ENCODE measurements around the gene MDFIC2.
"Not testable (repeated sequence)": the region's sequence is repeated elsewhere in the genome, so short reads cannot be mapped to it uniquely, and the experiment has no call there.

MDFIC2 gene

GRCh38 chr3:70312336-70312735, at the start of gene MDFIC2:
TSS of gene MDFIC2 (minus strand) at chr3:70312638. CDS start at chr3:70311973, 665 bp downstream.
- DNase-seq, result no peak

- DNase-seq, result no peak
Measured at GRCh38 chr3:70360979-70361760, 48.7 kb upstream of the MDFIC2 start.

DNA sequence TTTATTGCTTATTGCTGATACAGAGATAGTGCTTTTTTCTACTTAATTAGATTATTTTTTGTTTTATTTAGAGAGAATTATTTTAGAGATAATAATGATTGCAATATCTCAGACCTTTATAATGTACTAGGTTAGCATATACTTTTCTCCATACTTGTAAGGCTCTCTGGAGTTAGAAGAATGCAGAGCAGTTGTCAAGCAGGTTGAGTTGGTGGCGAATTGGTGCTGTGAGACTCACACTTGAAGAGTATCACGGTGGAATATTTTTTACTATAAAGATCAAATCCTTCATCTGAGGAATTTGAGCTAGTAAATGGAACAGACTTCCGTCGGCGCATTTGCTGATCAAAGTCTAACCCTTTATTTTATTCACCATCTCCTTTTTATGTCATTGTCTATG, 47.3 kb upstream of the MDFIC2 start:
- no peak for DNase-seq

DNA sequence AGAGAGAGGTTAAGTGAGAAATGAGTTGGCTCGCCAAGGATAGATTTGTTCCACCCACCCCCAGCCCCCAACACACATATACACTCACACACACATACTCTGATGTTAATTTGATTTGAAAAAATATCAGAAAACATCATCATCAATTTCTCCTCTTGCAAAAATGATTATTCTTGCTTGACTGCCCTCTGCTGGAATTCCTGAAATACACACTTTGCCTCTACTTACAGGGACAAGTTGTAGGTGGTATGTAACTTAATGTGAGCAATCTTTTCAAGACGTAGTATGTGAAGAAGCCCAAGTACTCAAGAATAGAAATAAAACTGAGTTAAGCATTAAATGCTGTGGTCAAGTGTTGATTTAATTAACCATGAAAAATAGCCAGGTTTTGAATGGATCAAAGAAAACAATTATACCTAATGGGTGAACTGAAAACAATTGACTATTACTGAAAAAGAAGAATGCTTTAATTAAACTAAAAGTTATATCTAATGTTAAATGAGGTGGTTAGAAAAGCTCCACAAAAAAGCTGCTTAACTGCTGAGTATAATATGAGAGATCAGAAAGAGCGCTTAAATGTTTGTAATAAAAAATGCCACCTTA, 46.6 kb upstream of the MDFIC2 start:
- no peak for DNase-seq

DNA sequence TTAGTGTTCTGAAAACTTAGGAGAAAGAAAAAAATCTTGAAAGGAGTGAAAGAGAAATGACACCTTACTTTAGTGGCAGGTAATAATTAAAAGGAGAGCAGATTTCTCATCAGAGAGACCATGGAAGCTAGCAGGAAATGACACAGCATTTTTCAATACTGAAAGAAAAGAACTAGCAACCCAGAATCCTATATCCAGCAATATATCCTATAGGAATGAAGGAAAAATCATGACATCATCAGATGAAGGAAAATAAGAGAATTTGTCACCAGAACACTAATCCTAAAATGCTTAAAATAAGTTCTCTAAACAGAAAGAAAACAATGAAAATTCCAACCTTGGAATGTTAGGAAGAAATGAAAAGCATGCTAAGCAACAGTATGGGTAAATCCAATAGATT, 39.8 kb upstream of the MDFIC2 start:
- DNase-seq, result no peak

DNA sequence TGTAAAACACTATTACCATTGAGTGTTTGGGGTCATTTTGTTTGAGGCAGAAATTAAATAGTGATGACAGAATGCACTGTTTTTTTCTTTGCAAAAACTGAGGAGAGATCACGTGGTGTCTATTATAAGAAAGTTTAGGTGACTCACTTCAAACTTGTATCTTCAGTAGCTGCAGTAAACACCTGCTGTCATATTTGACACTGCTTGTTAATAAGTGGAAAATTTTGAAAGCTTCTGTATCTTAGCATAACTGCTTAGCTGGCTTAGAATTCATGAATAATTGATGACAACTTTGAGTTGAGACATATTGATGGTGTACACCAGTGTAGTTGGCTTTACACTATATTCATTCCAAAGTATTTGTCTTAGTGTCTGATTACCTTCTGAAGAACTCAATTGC, 29.7 kb upstream of the MDFIC2 start:
- no peak for DNase-seq

GRCh38 chr3:70336885-70337284, 24.4 kb upstream of the MDFIC2 start:
- DNase-seq, result not testable (repeated sequence)

GRCh38 chr3:70333080-70333479, 20.6 kb upstream of the MDFIC2 start:
- no peak for DNase-seq

- DNase-seq, result no peak
Measured at GRCh38 chr3:70315021-70315420, 2.6 kb upstream of the MDFIC2 start.

GRCh38 chr3:70310809-70311208, 1.6 kb downstream of the MDFIC2 start:
- DNase-seq, result no peak

DNA sequence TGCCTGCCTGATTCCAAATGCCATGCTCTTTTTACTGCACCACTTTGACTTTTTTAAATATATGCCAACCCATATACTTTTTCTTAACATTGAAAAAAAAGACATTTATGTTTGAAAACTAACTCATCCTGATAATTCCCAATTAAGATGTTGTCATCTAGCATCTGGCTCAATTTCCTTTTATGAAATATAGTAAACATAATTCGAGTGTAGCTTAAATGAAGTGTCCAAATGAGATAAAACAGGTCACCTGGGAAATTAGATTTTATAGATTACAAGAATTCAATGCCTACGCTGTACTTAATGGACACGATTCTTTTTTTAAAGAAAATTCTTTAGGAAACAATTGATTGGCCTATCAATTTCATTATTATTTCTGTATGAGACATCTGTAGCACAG, 2.8 kb downstream of the MDFIC2 start:
- DNase-seq, result no peak

GRCh38 chr3:70308760-70309159, 3.7 kb downstream of the MDFIC2 start:
- DNase-seq, result no peak

DNA sequence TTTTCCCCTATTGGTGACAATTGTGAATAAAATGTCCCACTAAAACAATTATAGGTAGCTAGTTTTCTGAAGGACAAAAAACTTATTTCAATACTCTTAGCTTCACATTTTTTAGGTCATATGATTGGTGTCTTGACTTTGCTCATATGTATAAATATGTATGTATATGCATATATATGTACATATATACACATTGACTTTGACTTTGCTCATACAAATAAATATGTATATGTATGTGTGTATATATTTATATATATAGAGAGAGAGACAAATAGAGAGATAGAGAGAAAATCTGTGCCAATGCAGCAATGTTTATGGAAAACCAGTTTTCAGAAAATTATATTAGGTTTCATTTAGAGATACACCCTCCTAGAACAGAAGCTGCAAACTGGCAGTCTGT, 5.7 kb downstream of the MDFIC2 start:
- no peak for DNase-seq

DNA sequence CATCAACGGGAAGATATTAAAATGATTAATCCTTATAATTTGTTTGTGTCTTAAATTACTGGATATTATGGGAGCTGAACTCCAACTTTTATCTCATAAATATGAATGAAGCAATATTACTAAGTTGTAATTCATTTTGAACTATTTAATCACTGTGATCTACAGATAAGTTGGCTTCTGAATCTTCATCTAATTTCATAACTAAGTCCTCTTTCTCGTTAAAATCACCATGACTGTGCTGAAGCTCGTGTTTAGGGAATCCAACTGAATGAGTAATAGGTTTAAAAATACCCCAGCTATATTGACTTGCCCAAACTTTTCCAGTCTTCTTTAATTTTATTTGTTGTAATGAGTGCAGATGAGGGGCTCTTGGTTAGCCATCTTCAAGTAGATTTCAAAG, 14.1 kb downstream of the MDFIC2 start:
- DNase-seq, result no peak

- DNase-seq, result no peak
Measured at GRCh38 chr3:70291097-70291482, 21.3 kb downstream of the MDFIC2 start.

DNA sequence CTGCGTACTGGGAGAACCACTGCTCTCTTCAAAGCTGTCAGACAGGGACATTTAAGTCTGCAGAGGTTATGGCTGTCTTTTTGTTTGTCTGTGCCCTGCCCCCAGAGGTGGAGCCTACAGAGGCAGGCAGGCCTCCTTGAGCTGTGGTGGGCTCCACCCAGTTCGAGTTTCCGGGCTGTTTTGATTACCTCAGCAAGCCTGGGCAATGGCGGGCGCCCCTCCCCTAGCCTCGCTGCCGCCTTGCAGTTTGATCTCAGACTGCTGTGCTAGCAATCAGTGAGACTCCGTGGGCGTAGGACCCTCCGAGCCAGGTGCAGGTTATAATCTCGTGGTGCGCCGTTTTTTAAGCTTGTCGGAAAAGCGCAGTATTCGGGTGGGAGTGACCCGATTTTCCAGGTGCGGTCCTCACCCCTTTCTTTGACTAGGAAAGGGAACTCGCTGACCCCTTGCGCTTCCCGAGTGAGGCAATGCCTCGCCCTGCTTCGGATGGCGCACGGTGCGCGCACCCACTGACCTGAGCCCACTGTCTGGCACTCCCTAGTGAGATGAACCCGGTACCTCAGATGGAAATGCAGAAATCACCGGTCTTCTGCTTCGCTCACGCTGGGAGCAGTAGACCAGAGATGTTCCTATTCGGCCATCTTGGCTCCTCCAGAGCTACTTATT, 21.9 kb downstream of the MDFIC2 start:
- not testable (repeated sequence) for DNase-seq

GRCh38 chr3:70281663-70282062, 30.8 kb downstream of the MDFIC2 start:
- no peak for DNase-seq

DNA sequence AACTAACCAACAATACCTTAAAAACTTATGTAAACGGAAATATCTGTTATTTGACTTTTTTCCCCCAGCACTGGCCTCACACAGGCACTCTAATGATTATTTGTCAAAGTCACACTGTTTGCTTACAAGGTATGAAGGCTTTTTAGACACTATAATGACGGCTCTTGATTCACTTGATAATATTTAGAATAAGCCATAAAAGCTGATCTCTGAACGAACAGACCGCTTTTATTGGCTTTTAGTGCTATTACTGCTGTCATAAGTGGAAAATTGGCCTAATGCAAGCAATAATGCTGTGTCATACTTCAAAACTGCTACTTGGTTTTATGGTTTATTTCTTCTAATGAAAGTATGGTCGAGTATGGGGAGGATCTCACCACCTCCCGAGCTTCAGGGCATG, 35.1 kb downstream of the MDFIC2 start:
- no peak for DNase-seq

GRCh38 chr3:70276901-70277300, 35.5 kb downstream of the MDFIC2 start:
- no peak for DNase-seq

DNA sequence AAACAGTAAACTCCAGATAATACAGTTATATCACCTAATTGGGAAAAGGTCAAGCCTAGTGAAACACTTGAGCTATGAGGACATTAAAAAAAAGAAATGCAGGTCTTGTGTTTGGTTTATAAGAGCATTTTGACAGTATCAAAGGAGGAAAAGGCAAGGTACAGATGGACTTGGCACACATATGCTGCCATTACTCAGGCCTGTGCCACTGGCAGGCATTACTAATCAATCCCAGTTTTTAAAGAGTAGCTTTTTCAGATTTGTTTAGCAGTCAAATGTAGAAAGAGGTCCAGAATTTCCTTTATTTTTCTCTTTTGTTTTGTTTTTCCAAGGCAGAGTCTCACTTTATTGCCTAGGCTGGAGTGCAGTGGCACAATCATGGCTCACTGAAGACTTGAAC, 38.9 kb downstream of the MDFIC2 start:
- no peak for DNase-seq

- DNase-seq, result no peak
Measured at GRCh38 chr3:70272798-70273197, 39.6 kb downstream of the MDFIC2 start.

GRCh38 chr3:70264122-70264780, 48.2 kb downstream of the MDFIC2 start:
- DNase-seq, result no peak

DNA sequence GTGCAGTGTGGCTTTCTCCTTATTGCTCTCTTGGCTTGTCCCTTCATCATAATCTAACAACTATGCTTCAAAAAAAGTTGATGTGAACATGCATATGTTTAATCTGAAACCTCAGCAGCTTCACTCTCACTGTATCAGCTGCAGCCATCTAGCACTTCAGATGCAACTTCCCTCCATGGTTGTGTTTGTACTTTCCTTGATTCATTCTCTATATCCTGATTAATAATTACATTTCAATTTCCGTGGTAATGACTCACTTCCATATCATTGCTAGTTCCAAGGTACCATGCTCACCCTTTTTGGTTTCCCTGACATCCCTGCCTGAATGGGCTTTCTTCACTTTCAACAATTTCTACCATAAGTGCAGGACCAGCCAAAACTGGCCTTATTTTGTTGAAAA, 51.2 kb downstream of the MDFIC2 start:
- no peak for DNase-seq

GRCh38 chr3:70256566-70256965, 55.9 kb downstream of the MDFIC2 start:
- DNase-seq, result no peak

Data from activated CD8-positive, alpha-beta memory T cell treated with anti-CD3 and anti-CD28 coated beads, Interleukin-2, amount 50 U/mL, for 48 hours (primary cell).